NCI-H524 (cell line): Measurements from ENCODE around the gene ARMCX2.
"Not testable (repeated sequence)": the region's sequence is repeated elsewhere in the genome, so short reads cannot be mapped to it uniquely, and the experiment has no call there.

Experiments
- DNase-seq, 2 experiments: peaks; one replicate each; lab custom pipeline; 2025; lab: John Stamatoyannopoulos, UW

The ARMCX2 gene

GRCh38 chrX:101659601-101660063 is at the start of gene ARMCX2:
TSS of gene ARMCX2 (minus strand) at chrX:101659850. CDS start at chrX:101657588, 2,262 bp downstream.
- peak; percentile 59 to 88 for DNase-seq

- no peak for DNase-seq
Measured at GRCh38 chrX:101709384-101709783, 49.7 kb upstream of the ARMCX2 start.

- DNase-seq, result peak; percentile 42 to 71
Measured at GRCh38 chrX:101708163-101708562, 48.5 kb upstream of the ARMCX2 start.

- DNase-seq, result no peak
Measured at GRCh38 chrX:101693476-101693875, 33.8 kb upstream of the ARMCX2 start.

GRCh38 chrX:101691835-101692234 is 32.2 kb upstream of the ARMCX2 start:
- no peak for DNase-seq

- DNase-seq, result no peak
Measured at GRCh38 chrX:101686574-101686973, 26.9 kb upstream of the ARMCX2 start.

- DNase-seq, result no peak
Measured at GRCh38 chrX:101685923-101686322, 26.3 kb upstream of the ARMCX2 start.

- no peak for DNase-seq
Measured at GRCh38 chrX:101682723-101683122, 23.1 kb upstream of the ARMCX2 start.

- no peak for DNase-seq
Measured at GRCh38 chrX:101677028-101677427, 17.4 kb upstream of the ARMCX2 start.

- DNase-seq, result no peak
Measured at GRCh38 chrX:101676571-101676970, 16.9 kb upstream of the ARMCX2 start.

- DNase-seq, result no peak
Measured at GRCh38 chrX:101668143-101668542, 8.5 kb upstream of the ARMCX2 start.

GRCh38 chrX:101658661-101659491 is 774 bp downstream of the ARMCX2 start:
- peak; percentile 38 to 59 for DNase-seq

GRCh38 chrX:101657495-101657894 is 2.2 kb downstream of the ARMCX2 start:
- no peak for DNase-seq

- DNase-seq, result no peak
Measured at GRCh38 chrX:101656817-101657216, 2.8 kb downstream of the ARMCX2 start.

- DNase-seq, result no peak
Measured at GRCh38 chrX:101655534-101655933, 4.1 kb downstream of the ARMCX2 start.

- not testable (repeated sequence) for DNase-seq
Measured at GRCh38 chrX:101647716-101648115, 11.9 kb downstream of the ARMCX2 start.

- no peak for DNase-seq
Measured at GRCh38 chrX:101642093-101642492, 17.6 kb downstream of the ARMCX2 start.

GRCh38 chrX:101639583-101639982 is 20.1 kb downstream of the ARMCX2 start:
- no peak for DNase-seq

GRCh38 chrX:101619364-101619763 is 40.3 kb downstream of the ARMCX2 start:
- peak; percentile 34 to 74 for DNase-seq

- peak; percentile 65 to 85 for DNase-seq
Measured at GRCh38 chrX:101617211-101618191, 42.1 kb downstream of the ARMCX2 start, which contains the start of gene ARMCX6. TSS of gene ARMCX6 (minus strand) at chrX:101618000. CDS start at chrX:101616620, 1,380 bp downstream.

- DNase-seq, result peak in 1 of 2 experiments; percentile 37
Measured at GRCh38 chrX:101605728-101606127, 53.9 kb downstream of the ARMCX2 start.
